Body of pancreas (tissue), 4 donors: ENCODE results near the gene IL17B. TPM values are rescaled to one million over a fixed set of nuclear protein-coding genes. Genes with fewer than 3 reads are reported as not detected.

ENCODE experiments used
- ATAC-seq: fragments of 150-250 bp; one replicate; pipeline ENCODE4 v1.9.1; 2016
- DNase-seq, 4 donors: peaks; one replicate each; pipeline ENCODE4 v3.0.0-alpha.2; 2019
- H3K27ac ChIP-seq, 4 donors: fragments of 200-600 bp; sonication (generic); 1 replicate in 3 of 4; 2 replicates in 1 of 4; pipeline versions ENCODE4 v1.5.1 to v1.6.1; 2016 to 2019; ENCODE audit warnings: mild to moderate bottlenecking in 1 of 4, mixed read lengths in 1 of 4, moderate library complexity in 1 of 4
- H3K27me3 ChIP-seq, 2 donors: fragments of 200-600 bp; sonication (generic); one replicate each; pipeline ENCODE4 v1.6.0; 2016; ENCODE audit warnings: mild to moderate bottlenecking in 1 of 2
- H3K36me3 ChIP-seq, 2 donors: fragments of 200-600 bp; sonication (generic); replicated peaks in 1 of 2; 2 replicates each; pipeline ENCODE4 v1.5.1; 2016; ENCODE audit warnings: low read depth in 2 of 2; ENCODE audit not compliant: insufficient read depth in 1 of 2
- H3K4me1 ChIP-seq: fragments of 200-600 bp; sonication (generic); one replicate; pipeline ENCODE4 v1.6.0; 2016
- H3K4me3 ChIP-seq, 2 donors: fragments of 200-600 bp; sonication (generic); 1 replicate in 1 of 2; 2 replicates in 1 of 2; pipeline ENCODE4 v1.5.1; 2016 to 2019
- H3K9me3 ChIP-seq, 3 donors: fragments of 200-600 bp; sonication (generic); 1 replicate in 2 of 3; 2 replicates in 1 of 3; pipeline ENCODE4 v1.5.1; 2016
- POLR2A ChIP-seq, 3 donors: fragments of 450-650 bp; IDR thresholded peaks; one replicate each; pipeline ENCODE4 v1.6.1; 2016; ENCODE audit warnings: antibody characterized with exemption in 3 of 3, mild to moderate bottlenecking in 2 of 3
- WGBS, 2 donors: methylation state at CpG; one replicate each; pipeline ENCODE4 v1.1.5; 2017; 5-methylcytosine and 5-hydroxymethylcytosine counted together
- intact Hi-C: fragments of 100-400 bp; cut with DNase I; formaldehyde crosslinking; loops from one replicate; pipeline ENCODE4 v1.15.1; 2023
- total RNA-seq, 2 donors: library from RNA; depleted of rRNA; stranded (reverse); fragments of >200 nt; gene quantifications; one replicate each; pipeline ENCODE4 v1.1.0, GENCODE V29; 2016
- TF ChIP-seq, protein P1 (sequence below), 7 experiments: fragments of 450-650 bp in 4 of 7; fragments of 200-600 bp in 3 of 7; sonication (generic) in 3 of 7; IDR thresholded peaks; one replicate each; pipeline ENCODE4 v1.5.1; 2016 to 2019; ENCODE audit warnings: antibody characterized with exemption in 7 of 7

The IL17B gene
- total RNA-seq, 2 donors from 2014 or later, result not detected

DNA sequence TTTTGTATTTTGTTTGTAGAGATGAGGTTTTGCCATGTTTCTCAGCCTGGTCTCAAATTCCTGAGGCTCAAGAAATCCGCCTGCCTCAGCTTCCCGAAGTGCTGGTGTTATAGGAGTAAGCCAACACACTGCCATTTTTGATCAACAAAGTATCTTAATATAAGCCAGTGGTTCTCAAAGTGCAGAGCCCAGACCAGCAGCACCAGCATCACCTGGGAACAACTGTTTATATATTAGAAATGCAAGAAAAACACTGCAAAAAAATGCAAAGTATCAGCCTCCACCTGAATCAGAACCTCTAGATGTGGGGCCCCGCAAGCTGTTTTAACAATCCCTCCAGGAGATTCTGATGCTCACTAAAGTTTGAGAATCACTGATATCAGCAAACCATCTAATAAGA is 6.2 kb downstream of the IL17B start:
- no peaks in the 10 kb centered on the region for H3K36me3 ChIP-seq
- no peak overlapping the region for H3K4me3 ChIP-seq
- no peak for TF ChIP-seq POLR2A (IDR thresholded peaks at IDR 0.05)
- TF ChIP-seq, protein P1, sequence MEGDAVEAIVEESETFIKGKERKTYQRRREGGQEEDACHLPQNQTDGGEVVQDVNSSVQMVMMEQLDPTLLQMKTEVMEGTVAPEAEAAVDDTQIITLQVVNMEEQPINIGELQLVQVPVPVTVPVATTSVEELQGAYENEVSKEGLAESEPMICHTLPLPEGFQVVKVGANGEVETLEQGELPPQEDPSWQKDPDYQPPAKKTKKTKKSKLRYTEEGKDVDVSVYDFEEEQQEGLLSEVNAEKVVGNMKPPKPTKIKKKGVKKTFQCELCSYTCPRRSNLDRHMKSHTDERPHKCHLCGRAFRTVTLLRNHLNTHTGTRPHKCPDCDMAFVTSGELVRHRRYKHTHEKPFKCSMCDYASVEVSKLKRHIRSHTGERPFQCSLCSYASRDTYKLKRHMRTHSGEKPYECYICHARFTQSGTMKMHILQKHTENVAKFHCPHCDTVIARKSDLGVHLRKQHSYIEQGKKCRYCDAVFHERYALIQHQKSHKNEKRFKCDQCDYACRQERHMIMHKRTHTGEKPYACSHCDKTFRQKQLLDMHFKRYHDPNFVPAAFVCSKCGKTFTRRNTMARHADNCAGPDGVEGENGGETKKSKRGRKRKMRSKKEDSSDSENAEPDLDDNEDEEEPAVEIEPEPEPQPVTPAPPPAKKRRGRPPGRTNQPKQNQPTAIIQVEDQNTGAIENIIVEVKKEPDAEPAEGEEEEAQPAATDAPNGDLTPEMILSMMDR (IDR thresholded peaks at IDR 0.05), result no peak
- DNase-seq, result no peak
- no peaks in the 10 kb centered on the region for H3K27me3 ChIP-seq
- intact Hi-C loops, result no loop called here
- no peak for ATAC-seq
- peaks cover 13% of the 10 kb centered on the region for H3K4me1 ChIP-seq
- WGBS, 2 donors, result 79 to 86% methylated on average over 3 of the region's 3 CpGs
- H3K27ac ChIP-seq, result no peak overlapping the region
- no peaks in the 10 kb centered on the region for H3K9me3 ChIP-seq

DNA sequence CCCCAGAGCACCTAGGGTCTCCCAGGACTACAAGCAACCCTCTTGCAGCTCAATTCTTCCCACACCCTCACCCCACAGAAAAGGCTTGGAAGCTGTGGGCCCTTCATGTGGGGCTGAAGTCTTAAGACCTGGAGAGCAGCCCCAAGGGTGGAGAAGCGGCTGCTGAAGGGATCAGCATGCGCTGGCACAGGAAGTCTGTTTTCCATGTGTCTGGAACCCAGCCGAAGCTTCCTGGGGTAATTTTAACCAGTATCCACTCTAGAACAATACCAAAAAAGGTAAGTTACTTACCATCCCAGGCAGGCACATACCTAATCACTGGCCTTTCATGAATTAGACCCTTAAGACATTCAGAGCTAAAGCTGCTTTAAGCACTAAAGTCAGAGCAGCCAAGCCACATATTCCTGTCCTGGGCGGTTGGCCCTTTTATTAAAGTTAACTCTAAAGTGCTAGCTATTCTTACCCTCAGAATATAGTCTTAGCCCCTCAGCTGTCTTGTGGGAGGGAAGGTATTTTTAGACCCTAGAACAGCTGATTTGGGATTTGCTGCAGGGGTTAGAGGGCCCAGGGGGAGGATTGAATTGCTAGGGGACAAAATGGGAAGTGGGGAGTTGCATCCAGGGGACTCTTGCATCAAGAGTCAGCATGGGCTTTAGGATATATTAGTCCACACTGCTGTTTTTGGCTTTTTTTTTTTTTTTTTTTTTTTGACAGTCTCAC is 6.9 kb downstream of the IL17B start:
- no peak overlapping the region for H3K27ac ChIP-seq

DNA sequence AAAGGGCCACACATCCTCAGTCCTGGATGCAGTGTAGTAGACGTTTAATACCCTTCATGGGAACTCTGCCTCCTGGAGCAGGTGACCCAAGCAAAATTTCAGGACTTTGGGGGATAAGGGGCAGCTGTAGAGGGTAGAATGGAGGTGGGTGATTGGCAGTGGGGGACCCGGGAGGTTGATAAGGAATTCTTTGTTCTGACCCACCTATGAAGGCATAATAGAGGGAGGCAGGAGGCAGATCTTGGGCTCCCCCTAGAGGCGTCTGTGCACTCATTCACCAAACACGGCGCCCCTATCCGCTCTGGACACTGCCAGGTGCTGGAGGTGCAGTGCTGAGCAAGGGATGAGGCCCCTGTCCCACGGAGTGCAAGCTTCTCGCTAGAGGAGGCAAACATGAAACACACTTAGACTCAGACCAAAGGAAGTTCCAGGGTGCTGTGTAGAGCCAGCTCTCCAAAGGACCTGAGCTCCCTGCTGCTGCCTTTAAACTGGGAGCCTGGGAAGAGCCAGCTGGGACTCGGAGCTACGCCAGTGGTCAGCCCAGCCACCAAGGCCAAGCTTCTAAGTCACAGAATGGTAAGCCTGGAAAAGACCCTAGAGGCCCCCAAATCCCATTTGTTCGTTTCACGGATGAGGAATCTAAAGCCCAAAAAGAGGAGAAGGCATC is 7.7 kb downstream of the IL17B start:
- 21 to 31% methylated on average over 12 of the region's 12 CpGs for WGBS, 2 donors
- TF ChIP-seq POLR2A (IDR thresholded peaks at IDR 0.05), result no peak
- TF ChIP-seq, protein P1 (IDR thresholded peaks at IDR 0.05), result peak; percentile 67 to 81 (median 72)
- H3K4me3 ChIP-seq, result no peak overlapping the region
- no peak overlapping the region for H3K27ac ChIP-seq
- H3K4me1 ChIP-seq, result peaks cover 18% of the 10 kb centered on the region
- no peaks in the 10 kb centered on the region for H3K9me3 ChIP-seq
- intact Hi-C loops, result no loop called here
- ATAC-seq, result peak; percentile 87
- DNase-seq, result peak; percentile 73 to 77 (median 76)
- no peaks in the 10 kb centered on the region for H3K27me3 ChIP-seq
- no peaks in the 10 kb centered on the region for H3K36me3 ChIP-seq

More for the DNA sequence above, 6.9 kb downstream of the IL17B start:
- TF ChIP-seq, protein P1 (IDR thresholded peaks at IDR 0.05), result no peak
- TF ChIP-seq POLR2A (IDR thresholded peaks at IDR 0.05), result no peak
- 70 to 78% methylated on average over 4 of the region's 4 CpGs for WGBS, 2 donors
- H3K27me3 ChIP-seq, result no peaks in the 10 kb centered on the region
- no peak for ATAC-seq
- no peaks in the 10 kb centered on the region for H3K9me3 ChIP-seq
- no peak overlapping the region for H3K4me3 ChIP-seq
- DNase-seq, result no peak
- intact Hi-C loops, result no loop called here
- no peaks in the 10 kb centered on the region for H3K36me3 ChIP-seq
- H3K4me1 ChIP-seq, result peaks cover 18% of the 10 kb centered on the region

DNA sequence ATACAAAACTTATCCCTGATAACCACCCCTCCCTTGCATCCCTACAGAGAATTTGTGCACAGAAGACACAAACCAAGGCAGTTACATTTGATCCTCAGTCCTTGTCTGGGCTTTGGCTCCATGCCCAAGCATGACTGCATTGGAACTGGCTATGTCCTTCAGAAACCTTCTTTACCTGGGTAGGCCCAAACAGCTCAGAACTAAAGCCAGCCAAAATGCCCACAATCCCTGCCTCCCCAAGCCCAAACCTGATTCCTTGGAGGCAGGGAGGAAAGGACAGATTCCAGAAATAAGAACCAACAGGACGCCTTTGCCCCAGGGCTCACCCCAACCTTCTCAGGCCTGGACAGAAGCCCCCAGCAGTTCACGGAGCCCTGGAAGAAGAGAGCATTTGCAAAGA is 8.2 kb downstream of the IL17B start:
- Histone ChIP-seq H3K27ac (no peak overlapping the region), H3K36me3 (no peaks in the 10 kb centered on the region), H3K9me3 (no peaks in the 10 kb centered on the region), H3K4me3 (no peak overlapping the region), H3K27me3 (no peaks in the 10 kb centered on the region), H3K4me1 (peaks cover 18% of the 10 kb centered on the region)
- no peak for ATAC-seq
- TF ChIP-seq, protein P1 (IDR thresholded peaks at IDR 0.05), result no peak
- TF ChIP-seq POLR2A (IDR thresholded peaks at IDR 0.05), result no peak
- intact Hi-C loops, result no loop called here
- WGBS, 2 donors, result 81% methylated on average over 2 of the region's 2 CpGs
- DNase-seq, result peak; percentile 42 to 66 (median 52)
